Activated B cell treated with CpG ODN at 0.5 μM for 24 hours (primary cell): ENCODE measurements around the gene CDC42BPG. TPM values are rescaled to one million over a fixed set of nuclear protein-coding genes. Genes with fewer than 3 reads are reported as not detected.
"Not testable (repeated sequence)": the region's sequence is repeated elsewhere in the genome, so short reads cannot be mapped to it uniquely, and the experiment has no call there.

Source experiments
- ATAC-seq: fragments of 200-7000 bp; cut with Tn5 transposase; one replicate; pipeline ENCODE4 v1.10.0; 2021; ENCODE audit warnings: low read depth, mild to moderate bottlenecking, moderate library complexity
- CTCF ChIA-PET: fragments of 350-600 bp; sonication (Branson Sonifier 250); formaldehyde crosslinking; loops from one replicate; lab custom pipeline; 2021; ENCODE audit warnings: antibody characterized with exemption; lab: Charles Lee
- POLR2A ChIA-PET: fragments of 350-600 bp; sonication (Branson Sonifier 250); formaldehyde crosslinking; loops from one replicate; lab custom pipeline; 2021; ENCODE audit warnings: antibody characterized with exemption; lab: Charles Lee
- DNase-seq: peaks from one replicate; pipeline ENCODE4 v3.0.0; 2022
- H3K27ac Mint-ChIP-seq: one replicate; pipeline ENCODE4 v1.8.0; 2020; ENCODE audit warnings: mixed read lengths
- H3K27me3 Mint-ChIP-seq: one replicate; pipeline ENCODE4 v1.8.0; 2021; ENCODE audit warnings: mixed read lengths
- H3K36me3 Mint-ChIP-seq: one replicate; pipeline ENCODE4 v1.8.0; 2021; ENCODE audit warnings: low read depth, mixed read lengths
- H3K4me1 Mint-ChIP-seq: one replicate; pipeline ENCODE4 v1.8.0; 2021; ENCODE audit warnings: mixed read lengths
- H3K4me3 Mint-ChIP-seq: one replicate; pipeline ENCODE4 v1.8.0; 2020; ENCODE audit warnings: mild to moderate bottlenecking, mixed read lengths
- H3K9me3 Mint-ChIP-seq: one replicate; pipeline ENCODE4 v1.8.0; 2020; ENCODE audit warnings: mixed read lengths
- CTCF ChIP-seq: fragments of 200-600 bp; IDR thresholded peaks from one replicate; pipeline ENCODE4 v1.8.0; 2022; ENCODE audit warnings: antibody characterized with exemption, mild to moderate bottlenecking
- intact Hi-C: fragments of 100-400 bp; cut with micrococcal nuclease; formaldehyde crosslinking; loops from one replicate; pipeline ENCODE4 v1.15.1; 2024
- total RNA-seq: library from RNA; stranded (reverse); gene quantifications from 2 replicates; pipeline ENCODE4 v1.2.3, GENCODE V29; 2022

The CDC42BPG gene
- total RNA-seq, 1 donor from 2014 or later = 3.7 TPM

DNA sequence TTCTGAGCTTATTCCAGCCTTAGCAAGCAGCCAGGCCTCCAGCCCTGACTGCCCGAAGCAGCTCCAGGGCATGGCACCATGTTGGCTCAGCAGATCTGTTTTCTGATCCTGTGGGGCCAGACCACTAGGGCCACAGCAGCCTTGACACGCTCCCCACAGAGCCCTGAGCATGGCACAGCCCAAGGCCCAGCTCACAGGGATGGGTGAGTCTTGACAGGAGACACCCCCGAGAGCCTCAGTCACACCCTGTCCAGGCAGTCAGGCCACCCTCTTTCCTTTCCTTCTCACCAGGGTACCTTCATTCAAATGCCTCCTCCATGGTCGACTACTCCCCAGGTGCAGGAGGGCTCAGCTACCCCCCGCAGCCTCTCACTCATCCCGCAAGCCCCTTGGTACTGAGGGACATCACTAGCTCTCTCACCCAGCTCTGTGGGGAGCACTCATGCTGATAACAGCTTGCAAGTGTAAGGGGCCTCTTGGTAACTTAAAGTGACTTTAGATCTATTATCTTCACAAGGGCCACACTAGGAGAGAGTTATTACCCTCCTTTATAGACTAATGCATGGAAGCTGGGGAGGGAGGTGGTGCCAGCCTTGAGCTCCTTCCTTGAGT, 3.9 kb upstream of the CDC42BPG start:
- no peaks in the 10 kb centered on the region for H3K9me3 Mint-ChIP-seq
- H3K4me1 Mint-ChIP-seq = peaks cover 74% of the 10 kb centered on the region
- peak overlapping the region; percentile 93 for H3K27ac Mint-ChIP-seq
- intact Hi-C loops = loop anchor here (10.0 kb wide), 2 partner anchors 336 to 416 kb away; partner anchors contain the start of genes CAPN1 and POLA2
- CTCF ChIA-PET = interaction anchor here (0.5 to 12.6 kb wide), 25 partner anchors 16 to 505 kb away, joined by 3 to 310 read pairs (median 5); partner anchors contain the start of genes ARL2, BATF2, CAPN1 and EHD1
- peak overlapping the region; percentile 74 for H3K4me3 Mint-ChIP-seq
- ATAC-seq (no peak), DNase-seq (no peak)
- H3K27me3 Mint-ChIP-seq = no peaks in the 10 kb centered on the region
- peaks cover 13% of the 10 kb centered on the region for H3K36me3 Mint-ChIP-seq
- no peak for TF ChIP-seq CTCF
- POLR2A ChIA-PET = interaction anchor here (0.6 to 27.6 kb wide), 23 partner anchors 8 to 274 kb away, joined by 3 to 1194 read pairs (median 6); partner anchors contain the start of genes ARL2, BATF2, EHD1 and FAU

- Mint-ChIP-seq H3K4me3 (no peak overlapping the region), H3K4me1 (peaks cover 64% of the 10 kb centered on the region), H3K9me3 (no peaks in the 10 kb centered on the region), H3K27me3 (no peaks in the 10 kb centered on the region), H3K27ac (peak overlapping the region; percentile 61), H3K36me3 (peaks cover 1% of the 10 kb centered on the region)
- TF ChIP-seq CTCF = peak; percentile 46
- intact Hi-C loops = loop anchor here (1.0 to 10.0 kb wide), 9 partner anchors 41 to 418 kb away; partner anchors contain the start of genes ATG2A, CAPN1, POLA2 and ZNHIT2
- ChIA-PET POLR2A (interaction anchor here (1.1 to 27.6 kb wide), 7 partner anchors 17 to 267 kb away, joined by 3 to 1194 read pairs (median 7); partner anchors contain the start of genes ARL2, EHD1, RASGRP2 and SF1), CTCF (interaction anchor here (0.8 to 12.6 kb wide), 19 partner anchors 9 to 506 kb away, joined by 3 to 310 read pairs (median 8); partner anchors contain the start of genes ARL2, BATF2, EHD1 and MAP4K2)
- DNase-seq (peak; percentile 90), ATAC-seq (peak; percentile 21)
Measured at GRCh38 chr11:64846998-64847666, 2.7 kb upstream of the CDC42BPG start.

DNA sequence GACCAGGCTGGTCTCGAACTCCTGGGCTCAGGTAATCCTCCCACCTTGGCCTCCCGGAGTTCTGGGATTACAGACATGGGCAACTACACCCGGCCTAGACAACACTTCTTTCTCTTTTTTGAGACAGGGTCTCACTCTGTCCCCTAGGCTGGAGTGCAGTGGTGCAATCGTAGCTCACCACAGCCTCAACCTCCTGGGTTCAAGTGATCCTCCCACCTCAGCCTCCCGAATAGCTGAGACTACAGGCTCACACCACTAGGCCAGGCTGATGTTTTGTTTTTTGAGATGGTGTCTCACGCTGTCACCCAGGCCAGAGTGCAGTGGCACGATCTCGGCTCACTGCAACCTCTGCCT, 1.3 kb upstream of the CDC42BPG start:
- Mint-ChIP-seq H3K4me3 (peak overlapping the region; percentile 78), H3K4me1 (peaks cover 51% of the 10 kb centered on the region), H3K27ac (peak overlapping the region; percentile 24)
- DNase-seq, H3K9me3 Mint-ChIP-seq, H3K36me3 Mint-ChIP-seq, ATAC-seq, H3K27me3 Mint-ChIP-seq: not testable (repeated sequence)
- ChIA-PET CTCF (interaction anchor here (1.6 to 12.6 kb wide), 7 partner anchors 10 to 157 kb away, joined by 8 to 310 read pairs (median 16); partner anchors contain the start of genes EHD1 and RASGRP2), POLR2A (interaction anchor here (0.8 to 27.6 kb wide), 5 partner anchors 19 to 416 kb away, joined by 5 to 1194 read pairs (median 8); partner anchors contain the start of genes EHD1, POLA2, RASGRP2 and SF1)
- intact Hi-C loops = loop anchor here (2.0 to 10.0 kb wide), 4 partner anchors 35 to 419 kb away; partner anchors contain the start of genes CAPN1, MEN1 and POLA2

GRCh38 chr11:64845129-64845775, 799 bp upstream of the CDC42BPG start:
- peak overlapping the region; percentile 78 for H3K4me3 Mint-ChIP-seq
- CTCF ChIA-PET = interaction anchor here (0.9 to 12.6 kb wide), 10 partner anchors 11 to 157 kb away, joined by 4 to 310 read pairs (median 10); partner anchors contain the start of genes EHD1, RASGRP2 and SF1
- intact Hi-C loops = loop anchor here (2.0 to 10.0 kb wide), 4 partner anchors 34 to 420 kb away; partner anchors contain the start of genes CAPN1, MEN1 and POLA2
- POLR2A ChIA-PET = interaction anchor here (0.8 to 27.6 kb wide), 6 partner anchors 19 to 417 kb away, joined by 4 to 1194 read pairs (median 8); partner anchors contain the start of genes EHD1, POLA2, RASGRP2 and SF1
- ATAC-seq = no peak
- peaks cover 2% of the 10 kb centered on the region for H3K36me3 Mint-ChIP-seq
- no peaks in the 10 kb centered on the region for H3K9me3 Mint-ChIP-seq
- peak overlapping the region; percentile 74 for H3K27ac Mint-ChIP-seq
- no peak for TF ChIP-seq CTCF
- peaks cover 47% of the 10 kb centered on the region for H3K4me1 Mint-ChIP-seq
- no peak for DNase-seq
- H3K27me3 Mint-ChIP-seq = no peaks in the 10 kb centered on the region
